Activated CD8-positive, alpha-beta T cell treated with anti-CD3 and anti-CD28 coated beads for 36 hours (primary cell): ENCODE data around the gene ORMDL1. TPM values are rescaled to one million over a fixed set of nuclear protein-coding genes. Genes with fewer than 3 reads are reported as not detected.
A peak's percentile ranks its signal among the peaks of the same experiment; 100 is the strongest.
"Not testable (repeated sequence)": the region's sequence is repeated elsewhere in the genome, so short reads cannot be mapped to it uniquely, and the experiment has no call there.

Experiments
- ATAC-seq: fragments of 200-7000 bp; cut with Tn5 transposase; one replicate; pipeline ENCODE4 v1.10.0; 2021; ENCODE audit warnings: mild to moderate bottlenecking, moderate library complexity
- CTCF ChIA-PET: fragments of 350-600 bp; sonication (Branson Sonifier 250); formaldehyde crosslinking; loops from one replicate; lab custom pipeline; 2021; ENCODE audit warnings: antibody characterized with exemption; lab: Charles Lee
- POLR2A ChIA-PET: fragments of 350-600 bp; sonication (Branson Sonifier 250); formaldehyde crosslinking; loops from one replicate; lab custom pipeline; 2021; ENCODE audit warnings: antibody characterized with exemption; lab: Charles Lee
- DNase-seq: peaks from one replicate; pipeline ENCODE4 v3.0.0-alpha.2; 2020
- H3K27ac Mint-ChIP-seq: one replicate; pipeline ENCODE4 v1.8.0; 2021; ENCODE audit warnings: mild to moderate bottlenecking, mixed read lengths
- H3K27me3 Mint-ChIP-seq: one replicate; pipeline ENCODE4 v1.8.0; 2021; ENCODE audit warnings: mixed read lengths
- H3K36me3 Mint-ChIP-seq: one replicate; pipeline ENCODE4 v1.8.0; 2021; ENCODE audit warnings: low read depth, mixed read lengths
- H3K4me1 Mint-ChIP-seq: one replicate; pipeline ENCODE4 v1.8.0; 2021; ENCODE audit warnings: low read depth, mixed read lengths
- H3K4me3 Mint-ChIP-seq: one replicate; pipeline ENCODE4 v1.8.0; 2021; ENCODE audit warnings: mild to moderate bottlenecking, moderate library complexity, mixed read lengths
- H3K9me3 Mint-ChIP-seq: one replicate; pipeline ENCODE4 v1.8.0; 2021; ENCODE audit warnings: mixed read lengths
- intact Hi-C: fragments of 100-400 bp; cut with micrococcal nuclease; formaldehyde crosslinking; loops from one replicate; pipeline ENCODE4 v1.10.0; 2022
- total RNA-seq, 2 experiments: library from RNA; stranded (reverse); gene quantifications; one replicate each; pipeline ENCODE4 v1.2.3, GENCODE V29; 2021
- TF ChIP-seq, protein P1 (sequence below): fragments of 200-600 bp; IDR thresholded peaks from one replicate; pipeline ENCODE4 v1.8.0; 2022; ENCODE audit warnings: antibody characterized with exemption, mild to moderate bottlenecking

The ORMDL1 gene
- total RNA-seq, 2 experiments from 2014 or later: 48.2 to 53.7 TPM

DNA sequence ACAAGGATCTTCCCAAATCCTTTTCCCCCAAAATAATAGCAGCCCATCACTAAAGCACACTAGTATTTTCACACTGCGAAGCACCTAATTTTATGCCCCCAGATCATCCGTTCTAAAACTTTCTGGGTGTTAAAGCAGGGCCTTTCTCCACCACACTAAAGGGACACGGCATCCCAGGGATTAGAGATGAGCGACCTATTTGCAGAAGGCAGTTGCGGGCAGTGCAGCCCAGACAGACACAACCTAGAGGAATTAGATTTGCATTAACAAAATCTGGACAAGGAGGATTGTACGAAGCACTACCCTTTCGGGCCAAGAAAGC lies 21.9 kb downstream of the ORMDL1 start:
- POLR2A ChIA-PET: interaction anchor here (0.5 to 2.5 kb wide), 15 partner anchors 12 to 485 kb away, joined by 3 to 22 read pairs (median 4); partner anchors contain the start of genes ASNSD1, ORMDL1 and PMS1
- peak overlapping the region; percentile 97 for H3K4me3 Mint-ChIP-seq
- ATAC-seq: peak; percentile 10

DNA sequence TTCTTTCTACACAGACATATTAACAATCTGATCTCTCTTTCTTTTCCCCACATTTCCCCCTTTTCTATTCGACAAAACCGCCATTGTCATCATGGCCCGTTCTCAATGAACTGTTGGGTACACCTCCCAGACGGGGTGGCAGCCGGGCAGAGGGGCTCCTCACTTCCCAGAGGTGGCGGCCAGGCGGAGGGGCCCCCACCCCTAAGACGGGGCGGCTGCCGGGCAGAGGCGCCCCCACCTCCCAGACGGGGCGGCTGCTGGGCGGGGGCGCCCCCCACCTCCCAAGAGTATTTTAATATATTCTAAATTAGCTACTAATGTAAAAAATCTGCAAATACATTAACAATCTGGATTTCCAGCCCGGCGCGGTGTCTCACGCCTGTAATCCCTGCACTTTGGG lies 24.0 kb downstream of the ORMDL1 start:
- peaks cover 12% of the 10 kb centered on the region for H3K4me1 Mint-ChIP-seq
- peaks cover 15% of the 10 kb centered on the region for H3K36me3 Mint-ChIP-seq
- H3K9me3 Mint-ChIP-seq, intact Hi-C loops, H3K27ac Mint-ChIP-seq, H3K4me3 Mint-ChIP-seq, H3K27me3 Mint-ChIP-seq, CTCF ChIA-PET, DNase-seq, ATAC-seq: not testable (repeated sequence)
- POLR2A ChIA-PET: interaction anchor here (1.0 to 1.7 kb wide), 2 partner anchors 12 to 99 kb away, joined by 4 read pairs; no protein-coding TSS in a partner anchor

More for the DNA sequence above, 21.9 kb downstream of the ORMDL1 start:
- TF ChIP-seq, protein P1, sequence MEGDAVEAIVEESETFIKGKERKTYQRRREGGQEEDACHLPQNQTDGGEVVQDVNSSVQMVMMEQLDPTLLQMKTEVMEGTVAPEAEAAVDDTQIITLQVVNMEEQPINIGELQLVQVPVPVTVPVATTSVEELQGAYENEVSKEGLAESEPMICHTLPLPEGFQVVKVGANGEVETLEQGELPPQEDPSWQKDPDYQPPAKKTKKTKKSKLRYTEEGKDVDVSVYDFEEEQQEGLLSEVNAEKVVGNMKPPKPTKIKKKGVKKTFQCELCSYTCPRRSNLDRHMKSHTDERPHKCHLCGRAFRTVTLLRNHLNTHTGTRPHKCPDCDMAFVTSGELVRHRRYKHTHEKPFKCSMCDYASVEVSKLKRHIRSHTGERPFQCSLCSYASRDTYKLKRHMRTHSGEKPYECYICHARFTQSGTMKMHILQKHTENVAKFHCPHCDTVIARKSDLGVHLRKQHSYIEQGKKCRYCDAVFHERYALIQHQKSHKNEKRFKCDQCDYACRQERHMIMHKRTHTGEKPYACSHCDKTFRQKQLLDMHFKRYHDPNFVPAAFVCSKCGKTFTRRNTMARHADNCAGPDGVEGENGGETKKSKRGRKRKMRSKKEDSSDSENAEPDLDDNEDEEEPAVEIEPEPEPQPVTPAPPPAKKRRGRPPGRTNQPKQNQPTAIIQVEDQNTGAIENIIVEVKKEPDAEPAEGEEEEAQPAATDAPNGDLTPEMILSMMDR: no peak
- H3K27me3 Mint-ChIP-seq: no peaks in the 10 kb centered on the region
- DNase-seq: no peak
- peak overlapping the region; percentile 99 for H3K27ac Mint-ChIP-seq
- CTCF ChIA-PET: interaction anchor here (0.6 to 4.5 kb wide), 23 partner anchors 9 to 557 kb away, joined by 3 to 59 read pairs (median 6); partner anchors contain the start of genes ANKAR, ASNSD1, HIBCH and ORMDL1
- H3K4me1 Mint-ChIP-seq: peaks cover 12% of the 10 kb centered on the region
- intact Hi-C loops: loop anchor here (2.0 kb wide), 2 partner anchors 21 to 99 kb away; no protein-coding TSS in a partner anchor
- H3K36me3 Mint-ChIP-seq: peaks cover 25% of the 10 kb centered on the region
- no peaks in the 10 kb centered on the region for H3K9me3 Mint-ChIP-seq

DNA sequence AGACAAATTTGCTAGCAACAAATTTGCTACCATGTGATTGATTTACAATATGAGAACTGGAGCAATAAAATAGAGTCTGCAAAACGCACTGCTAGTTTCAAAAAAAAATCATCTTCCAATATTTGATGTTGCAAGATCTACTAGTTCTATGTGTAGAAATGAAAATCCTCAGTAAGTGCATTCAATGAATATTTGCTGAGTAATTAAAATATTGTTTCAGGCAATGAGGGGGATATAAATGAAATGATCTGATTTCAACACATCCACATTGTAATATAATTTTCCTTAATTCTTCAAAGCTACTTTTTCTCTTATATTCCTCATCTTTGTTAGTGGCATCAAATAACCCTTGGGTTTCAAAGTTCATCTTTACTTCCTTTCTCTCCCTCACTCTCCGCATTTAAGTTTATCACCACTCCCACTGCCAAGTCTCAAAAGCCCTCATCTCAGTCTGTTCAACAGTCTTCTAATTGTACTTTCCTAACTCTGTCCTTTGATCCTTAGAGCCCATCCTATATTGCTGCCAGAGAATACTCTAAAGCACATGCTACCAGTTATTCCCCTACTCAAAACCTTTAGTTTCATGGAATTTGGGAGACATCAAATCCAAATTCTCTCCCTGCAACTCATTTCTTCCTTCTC lies 27.7 kb downstream of the ORMDL1 start:
- TF ChIP-seq, protein P1: no peak
- POLR2A ChIA-PET: no interaction called here
- H3K27me3 Mint-ChIP-seq: no peaks in the 10 kb centered on the region
- DNase-seq (no peak), ATAC-seq (no peak)
- H3K27ac Mint-ChIP-seq: no peak overlapping the region
- no peak overlapping the region for H3K4me3 Mint-ChIP-seq
- H3K9me3 Mint-ChIP-seq: no peaks in the 10 kb centered on the region
- peaks cover 5% of the 10 kb centered on the region for H3K4me1 Mint-ChIP-seq
- H3K36me3 Mint-ChIP-seq: peaks cover 23% of the 10 kb centered on the region
- CTCF ChIA-PET: no interaction called here
- intact Hi-C loops: no loop called here

DNA sequence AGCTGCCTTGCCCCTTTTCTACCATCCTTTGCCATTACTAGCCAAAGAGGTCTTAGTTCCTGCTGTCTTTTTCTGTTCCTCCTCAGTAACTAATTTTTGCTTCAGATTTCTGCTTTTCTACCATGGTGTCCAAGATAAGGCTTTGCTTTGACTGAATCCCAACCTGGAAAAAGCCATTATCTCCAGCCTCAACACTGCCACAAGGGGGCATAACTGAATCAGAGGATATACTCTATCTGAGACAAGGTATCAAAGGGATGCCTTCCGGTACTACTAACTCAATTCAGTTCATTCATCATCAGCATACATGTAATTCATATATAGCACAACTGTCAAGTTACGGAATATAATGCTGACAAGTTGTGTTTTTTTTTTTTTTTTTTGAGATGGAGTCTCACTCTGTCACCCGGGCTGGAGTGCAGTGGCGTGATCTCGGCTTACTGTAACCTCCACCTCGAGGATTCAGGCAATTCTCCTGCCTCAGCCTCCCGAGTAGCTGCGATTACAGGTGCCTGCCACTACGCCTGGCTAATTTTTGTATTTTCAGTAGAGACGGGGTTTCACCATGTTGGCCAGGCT lies 33.0 kb downstream of the ORMDL1 start:
- no peak overlapping the region for H3K27ac Mint-ChIP-seq
- POLR2A ChIA-PET: no interaction called here
- CTCF ChIA-PET: interaction anchor here (0.6 to 2.7 kb wide), 25 partner anchors 11 to 620 kb away, joined by 3 to 25 read pairs (median 4); partner anchors contain the start of genes ASNSD1, ORMDL1, OSGEPL1 and PMS1
- DNase-seq (peak; percentile 58), ATAC-seq (peak; percentile 86)
- peaks cover 14% of the 10 kb centered on the region for H3K36me3 Mint-ChIP-seq
- H3K27me3 Mint-ChIP-seq: no peaks in the 10 kb centered on the region
- no peaks in the 10 kb centered on the region for H3K4me1 Mint-ChIP-seq
- no peak overlapping the region for H3K4me3 Mint-ChIP-seq
- TF ChIP-seq, protein P1: peak; percentile 65
- intact Hi-C loops: no loop called here
- H3K9me3 Mint-ChIP-seq: no peaks in the 10 kb centered on the region

DNA sequence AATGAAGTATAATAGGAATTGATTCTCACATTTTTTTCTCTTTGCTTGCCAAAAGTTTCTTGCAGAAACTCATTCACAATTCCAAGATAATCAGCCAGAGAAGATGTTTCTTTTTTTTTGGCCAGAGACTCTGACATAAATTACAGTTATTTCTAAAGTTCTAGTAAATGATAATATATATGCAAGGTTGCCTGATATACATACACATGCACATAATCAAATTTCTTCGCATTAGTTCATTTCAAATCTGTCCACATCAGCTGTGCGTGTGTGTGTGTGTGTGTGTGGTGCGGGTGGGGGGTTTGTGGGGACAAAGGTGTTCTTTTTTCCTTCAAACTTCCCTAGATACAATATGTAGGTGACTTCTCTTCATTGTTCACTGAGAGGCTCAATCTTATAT lies 54.7 kb downstream of the ORMDL1 start:
- ATAC-seq (no peak), DNase-seq (no peak)
- intact Hi-C loops: no loop called here
- ChIA-PET CTCF (no interaction called here), POLR2A (no interaction called here)
- Mint-ChIP-seq H3K27me3 (no peaks in the 10 kb centered on the region), H3K27ac (no peak overlapping the region), H3K4me1 (no peaks in the 10 kb centered on the region), H3K9me3 (no peaks in the 10 kb centered on the region), H3K4me3 (no peak overlapping the region), H3K36me3 (no peaks in the 10 kb centered on the region)
- TF ChIP-seq, protein P1: no peak
